Right renal pelvis (tissue), 4 donors: ENCODE measurements around the gene C1QTNF9. TPM values are rescaled to one million over a fixed set of nuclear protein-coding genes. Genes with fewer than 3 reads are reported as not detected.
"Not testable (repeated sequence)": the region's sequence is repeated elsewhere in the genome, so short reads cannot be mapped to it uniquely, and the experiment has no call there.

Experiments used
- DNase-seq, 4 donors: peaks; one replicate each; pipeline ENCODE4 v3.0.0-alpha.2; 2013; ENCODE audit warnings: low read depth in 4 of 4, low spot score in 3 of 4, missing footprints in 1 of 4
- polyA plus RNA-seq, 4 donors: library from polyadenylated mRNA; unstranded; fragments of 120-200 nt; gene quantifications; one replicate each; pipeline ENCODE4 v1.2.1, GENCODE V29; 2013; ENCODE audit not compliant: insufficient read length in 4 of 4

C1QTNF9 gene, protein sequence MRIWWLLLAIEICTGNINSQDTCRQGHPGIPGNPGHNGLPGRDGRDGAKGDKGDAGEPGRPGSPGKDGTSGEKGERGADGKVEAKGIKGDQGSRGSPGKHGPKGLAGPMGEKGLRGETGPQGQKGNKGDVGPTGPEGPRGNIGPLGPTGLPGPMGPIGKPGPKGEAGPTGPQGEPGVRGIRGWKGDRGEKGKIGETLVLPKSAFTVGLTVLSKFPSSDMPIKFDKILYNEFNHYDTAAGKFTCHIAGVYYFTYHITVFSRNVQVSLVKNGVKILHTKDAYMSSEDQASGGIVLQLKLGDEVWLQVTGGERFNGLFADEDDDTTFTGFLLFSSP
- under 1 TPM; 0.21 to 0.59 (median 0.31) TPM for polyA plus RNA-seq

DNA sequence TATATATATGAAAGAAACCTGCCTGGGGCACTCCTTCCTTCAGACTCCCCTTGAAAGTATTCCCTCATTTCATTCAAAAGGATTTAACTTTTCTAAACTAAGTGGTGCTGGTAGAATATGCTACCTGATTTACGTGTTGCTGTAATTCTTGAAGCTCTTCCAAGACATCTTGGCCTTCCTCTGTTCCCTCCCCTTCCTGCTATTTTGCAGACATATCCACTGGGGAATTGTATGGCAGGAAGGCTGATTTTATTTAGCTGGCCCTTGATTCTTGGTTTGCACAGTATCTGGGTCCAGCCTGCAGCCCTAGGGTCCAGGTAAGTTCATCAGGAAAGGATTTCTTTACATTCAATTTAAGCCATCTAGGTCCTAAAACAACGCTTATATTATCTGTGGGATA lies at the start of gene C1QTNF9:
Gene C1QTNF9, plus strand, starts transcription at position 281 of the 400 bp plus-strand sequence. CDS start 6,424 bp downstream, outside the sequence.
- DNase-seq, result not testable (repeated sequence)

DNA sequence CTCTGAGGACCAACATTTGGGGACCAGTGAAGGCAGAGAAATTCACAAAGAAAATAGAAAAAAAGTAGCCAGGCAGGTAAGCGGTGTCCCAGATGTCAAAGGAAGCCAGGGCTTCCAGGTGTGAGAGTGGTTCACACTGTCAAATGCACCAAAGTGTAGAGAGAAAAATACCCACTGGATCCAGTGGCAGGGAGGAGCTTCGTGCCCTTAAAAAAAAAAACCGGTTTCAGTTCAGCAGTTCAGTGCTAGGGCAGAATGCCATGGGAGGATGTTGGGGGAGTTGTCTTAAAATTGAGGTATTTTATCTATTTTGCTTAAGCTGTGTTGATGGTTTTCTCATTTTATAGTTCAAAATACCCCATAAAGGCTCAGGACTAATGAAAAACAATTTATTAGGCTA lies 47.8 kb upstream of the C1QTNF9 start:
- no peak for DNase-seq

DNA sequence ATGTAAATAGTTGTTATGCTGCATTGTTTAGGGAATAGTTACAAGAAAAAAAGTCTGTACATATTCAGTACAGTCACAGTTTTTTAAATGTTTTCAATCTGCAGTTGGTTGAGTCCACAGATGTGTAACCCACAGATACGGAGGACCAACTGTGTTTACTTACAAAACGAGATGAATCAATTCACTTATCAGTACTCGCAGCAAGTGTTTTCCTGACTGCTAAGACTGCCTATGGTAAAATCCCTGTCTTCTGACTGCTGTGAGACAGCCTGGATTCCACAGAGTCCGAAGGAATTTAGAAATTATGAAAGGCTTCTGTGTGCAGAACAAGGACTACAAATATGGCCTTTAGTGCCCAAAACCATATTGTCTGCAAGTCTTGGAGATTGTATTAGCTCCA lies 45.7 kb upstream of the C1QTNF9 start:
- DNase-seq, result no peak

DNA sequence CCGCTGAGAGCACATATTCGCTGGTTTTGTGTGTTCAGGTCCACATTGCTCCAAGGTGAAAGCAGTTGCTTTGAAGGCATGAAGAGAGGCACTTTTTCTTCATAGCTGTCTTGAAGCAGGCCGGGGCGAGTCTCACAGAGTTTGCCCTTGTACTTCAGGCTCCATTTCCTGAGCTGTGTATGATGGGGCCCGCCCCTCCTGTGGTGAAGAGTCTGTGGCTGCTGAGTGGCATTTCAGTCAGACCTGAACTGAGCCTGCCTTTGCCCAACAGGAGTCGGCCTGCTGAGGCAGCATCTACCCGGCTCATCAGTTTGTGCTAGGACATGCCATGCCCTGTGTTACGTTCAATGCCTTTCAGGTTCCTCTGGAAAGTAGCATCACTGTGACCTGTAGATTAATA lies 44.4 kb upstream of the C1QTNF9 start:
- no peak for DNase-seq

DNA sequence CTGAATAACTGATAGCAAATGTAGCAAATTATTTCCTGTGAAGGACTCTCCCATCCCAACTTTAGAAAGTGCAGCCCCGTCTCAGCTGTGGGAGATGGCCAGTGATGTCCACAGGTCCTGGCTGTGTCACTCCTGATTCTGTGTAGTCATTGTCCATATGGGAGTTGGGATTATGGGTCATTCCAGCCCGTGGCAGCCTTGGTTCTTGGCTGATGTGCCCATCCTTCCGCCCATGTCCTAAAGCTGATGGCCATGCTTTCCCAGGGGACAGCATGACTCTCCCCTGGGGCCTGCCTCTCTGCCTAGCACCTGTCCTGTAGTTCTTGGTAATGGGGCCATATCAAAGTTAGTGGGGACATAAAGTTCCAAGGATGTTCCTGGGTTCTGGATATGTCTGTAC lies 43.9 kb upstream of the C1QTNF9 start:
- DNase-seq, result no peak

DNA sequence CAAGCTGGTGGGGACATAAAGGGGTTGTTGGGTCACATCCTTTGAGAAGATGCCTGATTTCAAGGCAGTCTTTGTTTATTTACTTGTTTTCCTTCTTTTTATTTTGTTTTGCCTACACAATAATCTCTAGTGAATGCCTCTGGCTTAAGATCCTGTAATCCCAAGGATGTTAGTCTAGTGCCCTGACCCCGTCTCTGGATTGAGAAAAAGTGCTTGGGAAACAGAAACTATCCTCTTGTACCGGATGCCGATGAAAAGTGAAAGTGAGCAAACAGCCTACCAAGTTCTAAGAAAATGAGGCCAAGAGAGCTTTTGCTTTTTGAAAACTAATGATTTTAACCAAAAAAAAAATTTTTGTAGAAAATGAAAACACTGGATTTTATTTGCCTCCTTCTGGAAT lies 42.1 kb upstream of the C1QTNF9 start:
- DNase-seq, result no peak

DNA sequence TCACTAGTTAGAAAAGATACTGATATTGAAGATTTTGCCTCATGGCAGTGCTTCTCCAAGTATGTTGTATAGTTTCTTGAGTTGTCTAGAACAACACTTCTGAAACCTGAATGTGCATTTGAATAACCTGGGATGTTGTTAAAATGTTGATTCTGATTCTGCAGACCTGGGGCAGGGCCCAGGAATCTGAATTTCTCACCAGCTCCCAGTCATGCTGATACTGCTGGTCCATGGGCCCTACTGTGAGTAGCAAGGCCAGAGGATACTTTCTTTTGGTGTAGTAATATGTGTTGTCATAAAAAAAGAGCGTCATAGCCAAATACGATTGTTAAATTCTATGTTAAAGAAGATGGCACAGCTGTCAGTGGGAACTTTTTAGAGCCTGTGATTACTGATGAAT lies 41.6 kb upstream of the C1QTNF9 start:
- DNase-seq, result no peak

DNA sequence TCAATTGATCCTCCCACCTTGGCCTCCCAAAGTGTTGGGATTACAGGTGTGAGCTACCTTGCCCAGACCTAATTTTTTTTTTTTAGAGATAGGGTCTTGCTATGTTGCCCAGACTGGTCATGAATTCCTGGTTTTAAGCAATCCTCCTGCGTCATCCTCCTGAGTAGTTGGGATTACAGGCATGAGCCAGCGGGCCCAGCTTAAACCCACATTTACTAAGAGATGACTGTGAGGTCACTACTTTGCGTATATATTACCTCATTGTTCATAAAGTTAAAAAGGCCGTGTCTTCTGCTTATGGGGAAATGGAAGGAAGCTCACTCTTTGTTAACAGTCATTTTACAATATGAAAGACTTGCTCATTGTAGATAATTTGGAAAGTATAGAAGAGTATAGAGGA lies 39.6 kb upstream of the C1QTNF9 start:
- no peak for DNase-seq

DNA sequence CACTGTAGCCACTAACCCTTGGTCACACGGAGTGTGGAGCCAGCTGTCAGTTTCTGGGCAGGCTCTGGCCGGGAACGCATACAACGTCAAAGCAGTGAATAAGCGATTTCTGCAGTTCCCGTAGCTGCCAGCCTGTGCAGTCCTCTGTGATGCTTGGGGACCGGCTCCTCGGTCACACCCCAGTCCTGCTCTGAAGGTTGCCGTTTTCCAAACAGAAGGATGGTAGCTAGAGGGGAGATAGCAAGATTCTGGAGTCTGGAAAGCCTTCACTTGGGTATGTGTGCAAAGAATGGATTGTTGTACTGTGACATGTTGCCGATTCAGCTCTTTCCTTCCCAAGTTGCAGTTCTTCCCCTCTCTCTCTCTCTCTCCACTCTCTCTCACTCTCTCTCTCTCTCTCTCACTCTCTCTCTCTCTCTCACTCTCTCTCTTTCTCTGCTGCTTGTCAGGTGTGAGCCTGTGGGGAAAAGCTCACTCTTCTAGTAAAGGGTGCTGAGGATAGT lies 38.7 kb upstream of the C1QTNF9 start:
- no peak for DNase-seq

DNA sequence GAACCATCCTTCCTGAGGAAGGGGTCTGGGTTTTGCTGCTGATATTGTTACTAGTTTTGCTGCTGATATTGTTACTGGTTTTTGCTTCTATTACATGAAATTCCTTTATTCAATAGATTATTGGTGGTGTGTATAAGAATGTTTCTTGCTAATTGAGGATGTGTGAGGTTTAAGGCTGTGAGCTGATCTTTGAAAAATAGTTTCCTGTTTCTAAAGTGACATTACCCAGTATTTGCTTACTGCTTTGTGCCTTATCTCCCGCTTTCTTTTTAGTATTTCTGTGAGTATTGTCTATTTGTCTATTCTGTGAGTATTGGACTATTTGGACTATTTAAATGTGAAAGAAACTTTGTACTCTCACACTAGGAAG lies 38.2 kb upstream of the C1QTNF9 start:
- no peak for DNase-seq

DNA sequence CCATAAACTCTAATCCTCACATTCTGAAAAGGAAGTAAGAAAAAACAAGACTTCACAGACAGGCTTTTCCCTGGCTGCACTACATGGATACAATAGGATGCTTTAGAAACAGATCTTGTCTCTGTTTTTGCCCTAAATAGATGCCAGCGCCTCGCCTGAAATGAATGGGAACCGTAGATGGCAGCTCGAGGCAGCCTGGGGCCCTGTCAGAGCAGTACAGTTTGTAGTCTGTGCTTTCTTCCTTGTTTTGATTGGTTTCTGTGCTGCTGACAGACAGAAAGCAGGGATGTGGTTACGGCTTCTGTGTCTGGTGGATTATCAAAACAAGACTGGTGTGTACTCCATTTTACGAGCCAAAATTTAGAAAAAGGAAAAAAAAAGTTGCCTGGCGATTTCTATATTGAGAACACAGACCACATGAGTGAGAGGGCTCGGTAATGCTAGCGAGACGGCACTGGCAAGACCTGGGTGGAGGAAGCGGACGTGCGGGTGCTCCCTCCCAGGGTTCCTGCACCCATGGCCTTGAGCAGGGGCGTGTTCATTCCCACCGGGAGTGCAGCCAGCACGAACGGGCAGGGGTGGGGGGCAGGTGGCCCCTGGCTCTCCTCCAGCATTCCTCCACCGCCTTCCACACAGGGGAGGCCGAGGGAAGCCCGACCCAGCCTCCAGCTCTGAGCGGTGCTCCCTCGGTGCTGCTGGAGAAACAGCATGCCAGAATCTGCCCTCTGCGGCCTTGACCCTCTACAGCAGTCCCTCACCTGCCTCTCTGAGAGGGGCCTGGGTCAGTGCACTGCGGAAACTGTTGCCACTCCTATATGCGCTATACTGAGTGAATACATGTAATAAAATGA lies 37.6 kb upstream of the C1QTNF9 start:
- no peak for DNase-seq

DNA sequence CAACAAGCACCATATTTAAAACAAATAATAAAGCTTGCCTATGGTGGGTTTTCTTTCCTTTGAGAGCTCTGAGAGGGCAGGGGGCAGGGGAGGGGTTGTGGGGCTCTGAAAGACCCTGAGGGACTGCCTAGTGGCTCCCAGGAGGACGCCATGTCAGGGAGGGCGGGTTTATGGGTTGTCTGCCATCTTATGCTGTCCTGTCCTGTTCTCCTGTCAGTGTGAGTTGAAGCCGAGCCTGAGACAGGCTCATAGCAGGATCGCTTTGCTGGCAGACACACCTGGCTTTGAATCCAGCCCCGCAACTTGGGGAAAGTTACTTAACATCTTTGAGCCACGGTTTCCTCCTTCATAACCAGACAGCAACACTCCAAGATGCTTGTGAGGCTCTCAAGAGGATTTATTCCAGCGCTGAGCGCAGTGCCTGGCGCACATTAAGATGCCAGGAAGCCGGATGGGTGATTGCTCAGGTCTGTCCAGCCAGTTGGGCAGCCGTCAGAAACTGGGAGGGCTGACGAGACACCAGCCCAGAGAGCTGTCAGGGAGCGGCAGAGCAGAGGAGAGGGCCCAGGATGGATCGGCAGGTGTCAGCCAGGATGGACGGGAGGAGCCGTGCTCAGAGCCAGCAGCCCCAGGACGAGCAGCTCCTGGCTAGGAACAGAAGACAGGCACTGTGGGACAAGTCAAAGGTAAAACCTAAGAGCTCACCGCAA lies 36.8 kb upstream of the C1QTNF9 start:
- no peak for DNase-seq

DNA sequence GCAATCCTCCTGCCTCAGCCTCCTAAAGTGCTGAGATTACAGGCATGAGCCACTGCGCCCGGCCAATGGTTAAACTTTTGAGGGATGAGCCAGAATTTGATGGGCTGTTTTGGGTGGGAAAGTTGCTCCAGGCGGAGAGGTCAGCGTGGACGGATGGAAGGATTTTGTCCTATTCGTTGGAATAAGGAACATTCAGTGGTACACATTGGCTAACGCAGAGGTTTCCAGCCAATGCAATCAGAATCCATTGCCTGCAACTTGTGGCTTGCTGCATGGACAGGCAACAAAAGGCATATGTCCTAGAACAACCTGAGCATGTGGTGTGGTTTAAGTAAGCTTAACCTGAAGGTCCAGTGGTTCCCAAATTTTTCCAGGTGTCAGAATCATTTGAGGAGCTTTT lies 35.5 kb upstream of the C1QTNF9 start:
- no peak for DNase-seq

DNA sequence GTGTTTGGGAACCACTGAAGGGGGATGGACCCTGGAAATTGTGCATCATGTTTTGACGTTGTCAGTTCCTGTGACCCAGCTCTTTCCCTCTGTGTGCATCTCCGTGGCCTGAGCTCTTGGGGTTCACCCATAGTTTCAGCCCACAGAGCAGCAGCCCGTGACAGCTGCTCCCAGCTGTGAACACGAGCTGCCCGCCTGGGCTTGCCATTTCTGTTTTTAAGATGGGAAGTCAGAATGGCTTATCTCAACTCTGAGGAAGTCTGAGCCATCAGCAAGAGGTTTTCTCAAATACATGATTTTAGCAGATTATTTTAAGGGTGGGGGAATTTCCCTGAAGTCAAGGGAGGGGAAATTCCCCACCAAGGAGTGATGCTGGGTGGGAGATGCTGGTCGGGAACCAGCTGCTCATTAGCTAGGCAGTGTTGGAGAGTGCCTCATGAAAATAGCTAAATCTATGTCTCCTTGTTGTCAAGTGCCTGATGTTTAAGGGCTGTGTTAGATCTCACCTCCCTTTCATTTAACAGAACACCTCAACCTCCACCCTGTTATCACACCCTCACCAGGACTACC lies 34.8 kb upstream of the C1QTNF9 start:
- no peak for DNase-seq

DNA sequence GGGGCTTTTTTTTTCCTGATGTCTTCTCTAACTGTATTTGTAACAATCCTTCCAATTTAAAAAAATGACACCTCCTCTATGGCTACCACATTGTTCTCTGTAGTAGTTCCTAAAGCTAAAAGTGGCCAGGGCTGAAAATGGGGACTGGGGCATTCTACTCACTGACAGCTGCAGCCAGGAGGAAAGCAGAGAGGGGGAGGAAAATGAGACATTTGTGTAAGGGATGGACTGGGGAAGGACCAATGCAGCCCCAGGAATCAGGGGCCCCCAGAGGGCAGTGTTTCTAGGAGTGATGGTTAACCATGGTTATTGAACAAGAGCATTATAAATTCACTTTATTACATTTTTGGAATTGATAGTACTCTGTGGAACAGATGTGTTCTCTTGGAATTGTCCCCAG lies 34.3 kb upstream of the C1QTNF9 start:
- no peak for DNase-seq

DNA sequence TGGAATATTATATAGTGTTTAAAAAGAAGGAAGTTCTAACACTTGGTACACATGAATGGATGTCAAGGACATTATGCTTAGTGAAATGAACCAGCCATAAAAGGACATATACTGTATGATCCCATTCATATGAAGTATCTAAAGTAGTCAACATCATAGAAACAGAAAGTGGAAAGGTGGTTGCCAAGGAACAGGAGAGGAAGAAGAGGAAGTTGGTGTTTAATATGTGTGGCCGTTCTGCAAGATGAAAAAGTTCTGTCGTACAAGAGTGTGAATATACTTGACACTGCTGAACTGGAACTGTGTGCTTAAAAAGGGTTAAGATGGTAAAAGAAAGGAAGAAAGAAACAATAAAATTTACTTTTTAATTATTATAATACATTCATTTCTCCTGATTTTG lies 33.1 kb upstream of the C1QTNF9 start:
- DNase-seq, result no peak

DNA sequence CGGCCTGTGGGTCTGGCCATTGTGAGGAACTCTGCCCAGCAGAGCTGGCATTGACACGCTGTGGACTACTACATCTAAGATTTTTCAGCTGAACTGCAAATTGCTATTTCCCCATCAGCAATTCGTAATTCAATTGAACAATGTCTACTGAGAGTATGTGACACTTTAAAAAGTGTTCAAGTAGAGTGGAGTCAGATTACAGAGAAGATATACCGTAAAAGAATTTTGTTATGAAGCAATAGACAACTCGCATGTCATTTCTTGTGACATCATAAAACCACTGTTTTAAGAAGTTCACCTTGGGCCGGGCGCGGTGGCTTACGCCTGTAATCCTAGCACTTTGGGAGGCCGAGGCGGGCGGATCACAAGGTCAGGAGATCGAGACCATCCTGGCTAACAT lies 32.5 kb upstream of the C1QTNF9 start:
- DNase-seq, result no peak

DNA sequence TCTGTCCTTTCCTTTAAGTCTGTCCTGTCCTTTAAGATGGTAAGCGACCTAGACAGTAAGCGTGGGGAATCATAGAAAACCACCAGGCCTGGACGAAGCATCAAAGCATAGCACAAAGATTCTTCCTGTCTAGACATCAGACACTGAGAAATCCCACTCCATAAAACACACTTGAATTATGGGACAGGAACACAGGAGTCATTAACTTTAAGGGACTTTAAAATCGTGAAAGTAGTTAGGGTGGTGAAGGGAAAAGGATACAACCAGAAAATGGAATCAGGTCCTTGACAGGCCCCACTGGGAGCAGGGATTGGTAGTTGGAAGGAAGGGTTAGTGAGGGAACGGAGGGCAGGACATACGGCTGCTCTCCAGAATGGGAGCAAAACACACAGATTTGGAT lies 31.6 kb upstream of the C1QTNF9 start:
- DNase-seq, result no peak

DNA sequence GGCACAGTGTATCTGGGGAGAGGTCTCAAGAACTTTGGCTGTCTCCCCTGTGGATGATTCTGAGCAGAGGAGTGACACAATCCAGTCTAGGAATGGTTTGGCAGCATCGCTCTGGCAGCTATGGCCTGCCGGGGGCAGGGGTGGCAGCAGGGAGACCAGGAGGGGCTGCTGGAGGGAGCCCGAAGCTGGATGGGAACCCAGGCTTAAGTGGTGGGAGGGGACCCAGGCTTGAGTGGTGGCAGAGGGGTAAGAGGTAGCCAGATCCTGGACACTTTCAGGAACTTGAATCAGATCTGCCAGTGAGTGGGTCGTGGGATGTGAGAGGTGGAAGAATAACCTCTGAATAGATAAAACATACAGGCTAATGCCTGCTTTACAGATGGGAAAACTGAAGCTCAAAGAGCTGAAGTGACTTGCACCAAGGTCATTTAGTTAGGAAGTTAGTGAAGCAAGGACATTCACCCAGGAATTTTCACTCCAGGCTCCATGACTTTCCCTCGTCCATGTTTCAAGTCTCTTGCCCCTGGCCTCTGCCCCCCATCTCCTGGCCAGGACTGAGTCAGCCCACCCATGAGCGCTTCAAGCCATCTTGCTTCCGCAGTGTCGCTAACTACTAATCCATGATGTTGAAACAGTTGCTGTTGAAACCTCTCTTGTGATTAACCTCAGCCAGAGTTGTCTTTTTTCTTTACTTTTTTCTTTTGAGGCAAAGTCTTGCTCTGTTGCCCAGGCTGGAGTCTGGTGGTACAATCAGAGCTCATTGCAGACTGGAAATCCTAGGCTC lies 29.9 kb upstream of the C1QTNF9 start:
- DNase-seq, result no peak

DNA sequence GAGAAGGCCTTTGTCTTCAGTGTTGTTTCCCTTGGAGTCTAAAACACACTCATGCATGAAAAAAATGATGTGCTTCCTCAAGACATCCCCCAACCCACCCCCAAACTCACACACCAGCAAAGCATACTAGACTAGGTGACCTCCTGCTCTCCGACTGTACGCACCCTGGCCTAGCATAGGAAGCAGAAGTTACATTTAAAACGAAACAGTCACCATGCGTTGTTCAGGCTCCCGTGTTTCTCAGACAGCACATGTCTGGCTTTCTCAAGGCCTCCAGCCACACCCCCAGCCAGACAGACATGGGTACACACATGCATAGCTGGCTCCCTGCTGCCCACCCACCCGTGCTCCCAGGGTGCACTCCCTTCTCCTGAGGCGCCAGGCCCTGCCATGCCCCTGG lies 28.7 kb upstream of the C1QTNF9 start:
- no peak for DNase-seq
